Limb (tissue), 2 donors: ENCODE measurements around the gene PRRT1B.
A peak's percentile ranks its signal among the peaks of the same experiment; 100 is the strongest.

Experiments used
- DNase-seq, 2 donors: peaks; one replicate each; pipeline ENCODE4 v3.0.0-alpha.2; 2016; ENCODE audit errors: extremely low spot score in 2 of 2

Gene PRRT1B

GRCh38 chr9:131578731-131579504, 33.6 kb downstream of the PRRT1B start:
- DNase-seq, result peak in 1 of 2 donors; percentile 21

DNA sequence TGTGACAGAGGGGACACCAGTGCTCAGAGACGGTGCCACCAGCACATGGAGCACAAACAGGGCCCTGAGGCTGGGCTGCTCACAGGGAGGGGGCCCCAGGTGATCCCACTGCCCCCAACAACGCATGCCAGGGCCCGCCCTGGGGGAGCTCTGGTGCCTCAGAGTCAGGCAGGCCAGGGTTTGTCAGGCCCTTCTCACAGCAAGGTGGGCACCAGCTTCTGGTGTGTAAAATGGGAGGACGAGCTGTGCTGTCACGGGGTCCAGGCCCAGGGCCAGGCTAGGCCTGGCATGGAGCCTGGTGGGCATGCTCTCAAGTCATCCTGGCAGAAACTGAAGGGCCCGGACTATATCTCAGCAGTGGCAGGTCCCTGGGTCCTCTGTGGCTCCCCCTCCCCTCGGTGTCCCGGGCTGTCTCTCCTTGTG, 34.5 kb downstream of the PRRT1B start:
- DNase-seq, result peak in 1 of 2 donors; percentile 26

GRCh38 chr9:131580358-131580757, 35.0 kb downstream of the PRRT1B start:
- DNase-seq, result no peak

DNA sequence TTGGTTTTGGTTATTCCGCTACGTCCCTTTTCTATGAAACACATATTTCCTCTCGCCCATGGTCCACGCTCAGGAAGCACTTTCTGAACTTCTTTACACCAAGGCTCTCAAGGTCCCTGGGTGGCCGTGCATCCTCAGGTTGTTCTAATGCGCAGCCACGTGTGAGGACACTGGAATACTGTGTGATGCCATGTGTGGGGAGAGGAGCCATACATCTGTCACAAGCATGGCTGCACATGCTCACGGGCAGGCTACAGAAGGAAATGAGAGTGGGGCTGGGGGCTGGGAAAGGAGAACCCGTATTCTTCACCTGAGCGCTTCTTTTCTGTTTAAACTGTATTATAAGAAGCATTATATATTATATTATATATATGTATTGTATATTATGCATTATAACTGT, 36.7 kb downstream of the PRRT1B start:
- DNase-seq, result no peak

- peak in 1 of 2 donors; percentile 21 for DNase-seq
These were observed 37.4 kb downstream of the PRRT1B start for GRCh38 chr9:131582466-131583336.

DNA sequence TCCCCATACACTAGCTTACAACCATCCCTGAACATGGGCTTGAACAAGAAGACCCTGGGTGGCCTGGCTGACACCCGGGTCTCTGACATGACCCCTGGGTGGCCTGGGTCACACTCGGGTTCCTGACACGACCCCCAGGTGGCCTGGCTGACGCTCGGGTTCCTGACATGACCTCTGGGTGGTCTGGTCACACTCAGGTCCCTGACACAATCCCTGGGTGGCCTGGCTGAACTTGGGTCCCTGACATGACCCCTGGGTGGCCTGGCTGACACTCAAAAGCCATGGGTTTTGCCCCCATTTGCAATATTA, 38.0 kb downstream of the PRRT1B start:
- DNase-seq, result peak in 1 of 2 donors; percentile 14

DNA sequence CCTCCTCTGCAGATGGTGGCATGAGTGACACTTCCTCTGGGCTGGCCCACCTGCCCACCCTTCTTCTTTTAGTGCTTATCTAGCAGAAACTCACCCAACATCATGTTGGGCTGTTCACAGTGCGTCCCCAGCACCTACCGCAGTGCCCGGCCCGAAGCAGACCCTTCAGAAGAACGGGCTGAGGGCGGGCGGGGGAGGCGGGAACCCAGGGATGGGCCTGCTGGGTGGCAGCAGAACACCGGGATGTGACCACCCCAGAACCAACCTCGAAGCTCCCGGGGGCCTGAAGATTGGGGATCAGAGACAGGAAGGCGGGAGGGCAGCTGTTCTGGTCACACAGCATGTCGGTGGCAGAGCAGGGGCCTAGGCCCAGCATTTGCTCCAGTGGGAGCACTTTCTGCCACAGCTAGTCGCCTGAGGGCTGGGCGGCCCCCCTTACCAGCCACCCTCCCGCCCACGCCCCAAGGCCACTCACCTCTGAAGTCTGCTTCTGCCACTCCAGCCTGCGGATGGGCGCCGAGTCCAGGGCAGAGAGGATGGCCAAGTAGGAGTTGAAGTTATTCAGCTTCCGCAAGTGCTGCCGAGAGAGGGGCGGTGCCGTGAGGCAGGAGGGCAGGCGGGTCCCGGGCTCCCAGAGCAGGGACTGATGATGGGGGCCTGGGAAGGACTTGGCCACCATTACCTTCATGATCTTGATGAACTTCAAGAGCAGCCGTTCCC, 38.7 kb downstream of the PRRT1B start:
- peak in 1 of 2 donors; percentile 19 for DNase-seq

DNA sequence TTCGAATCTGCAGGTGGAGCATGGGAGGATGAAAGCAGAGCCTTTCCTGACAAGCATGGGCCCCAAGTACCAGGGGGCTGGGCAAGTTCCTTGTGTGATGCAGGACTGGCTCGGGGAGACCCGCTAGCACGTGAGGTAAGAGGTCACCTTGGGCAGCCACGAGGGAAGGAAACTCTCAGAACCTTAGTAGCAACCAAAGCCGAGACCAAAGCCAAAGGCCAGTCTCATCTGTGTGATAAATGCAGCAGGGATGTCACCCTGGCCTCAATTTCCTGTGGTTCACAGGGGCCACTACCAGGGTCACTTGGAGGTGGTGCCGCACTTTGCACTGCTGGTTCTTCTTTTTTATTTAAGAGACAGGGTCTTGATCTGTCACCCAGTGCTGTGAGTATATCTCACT, 39.5 kb downstream of the PRRT1B start:
- no peak for DNase-seq

DNA sequence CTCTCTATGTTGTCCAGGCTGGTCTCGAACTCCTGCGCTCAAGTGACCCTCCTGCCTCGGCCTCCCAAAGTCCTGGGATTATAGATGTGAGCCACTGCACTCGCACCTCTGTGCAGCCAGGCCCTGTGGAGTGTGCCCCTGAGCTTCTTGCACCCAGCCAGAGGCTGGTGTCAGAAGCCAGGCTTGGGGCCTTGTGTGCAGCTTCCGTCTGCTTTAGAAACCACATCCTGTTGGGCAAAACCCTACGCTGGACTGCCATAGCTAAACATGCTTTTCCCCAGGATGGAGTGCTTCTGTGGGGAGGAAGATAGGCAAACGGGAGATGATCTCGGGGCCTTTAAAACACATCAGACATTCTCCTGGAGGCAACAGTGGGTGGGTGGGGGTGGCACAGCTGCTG, 40.1 kb downstream of the PRRT1B start:
- peak in 1 of 2 donors; percentile 17 for DNase-seq

DNA sequence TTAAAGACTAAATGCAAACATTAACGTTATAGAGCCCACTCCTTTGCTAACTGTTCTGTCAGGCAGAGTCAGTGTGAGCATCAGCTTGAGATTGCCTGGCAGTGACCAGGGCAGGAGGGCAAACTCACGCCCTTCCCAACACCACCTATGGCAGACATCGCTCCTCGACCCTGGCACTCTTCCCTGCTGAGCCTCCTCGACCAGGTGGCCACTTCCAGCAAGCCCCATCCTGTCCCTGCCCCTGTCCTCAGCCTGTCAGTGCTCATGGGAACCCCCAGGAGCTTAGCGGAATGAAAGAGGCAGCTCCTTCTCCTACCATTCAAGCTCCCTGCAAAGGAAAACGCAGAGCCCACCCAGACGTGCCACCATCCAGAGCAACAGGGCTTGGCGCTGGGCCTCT, 42.0 kb downstream of the PRRT1B start:
- no peak for DNase-seq

- no peak for DNase-seq
These were observed 42.6 kb downstream of the PRRT1B start for GRCh38 chr9:131587906-131588305.

DNA sequence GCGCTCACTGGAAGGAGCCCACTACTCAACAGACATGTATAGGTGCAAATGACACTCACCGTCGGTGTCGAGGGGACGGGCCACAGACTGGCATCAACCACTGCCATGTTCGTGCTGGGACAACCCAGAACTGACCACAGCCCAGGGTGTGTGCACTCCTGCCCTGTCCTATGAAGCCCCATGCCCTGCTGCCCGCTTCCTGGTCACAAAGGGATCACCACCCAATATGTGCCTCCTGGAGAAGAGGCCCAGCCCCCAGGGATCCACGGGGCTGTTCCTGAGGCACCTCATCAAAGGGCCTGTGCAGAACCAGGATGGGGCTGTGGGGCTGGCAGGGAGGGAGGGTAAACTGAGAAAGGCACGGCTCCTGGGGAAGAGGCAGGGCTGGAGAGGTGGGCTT, 43.1 kb downstream of the PRRT1B start:
- no peak for DNase-seq

- no peak for DNase-seq
These were observed 43.9 kb downstream of the PRRT1B start for GRCh38 chr9:131589124-131589711.

DNA sequence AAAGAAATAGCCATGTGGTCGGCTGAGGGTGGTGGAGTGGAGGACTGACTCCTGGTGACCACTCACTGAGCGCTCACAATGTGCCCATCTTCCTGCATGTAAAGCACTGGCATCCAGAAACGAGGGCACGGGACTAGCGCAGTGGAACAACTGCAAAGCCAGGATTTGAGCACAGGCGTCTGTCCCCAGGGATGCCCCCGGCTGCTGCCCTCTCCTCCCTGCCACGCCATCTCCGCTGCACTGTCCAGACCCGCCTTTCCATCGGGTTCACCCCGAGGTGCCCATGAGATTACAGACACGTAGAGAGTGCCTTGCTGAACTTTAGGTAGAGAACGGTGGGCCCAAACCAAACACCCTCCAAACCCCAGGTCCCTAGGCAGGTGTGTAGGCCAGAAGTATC, 44.7 kb downstream of the PRRT1B start:
- no peak for DNase-seq

DNA sequence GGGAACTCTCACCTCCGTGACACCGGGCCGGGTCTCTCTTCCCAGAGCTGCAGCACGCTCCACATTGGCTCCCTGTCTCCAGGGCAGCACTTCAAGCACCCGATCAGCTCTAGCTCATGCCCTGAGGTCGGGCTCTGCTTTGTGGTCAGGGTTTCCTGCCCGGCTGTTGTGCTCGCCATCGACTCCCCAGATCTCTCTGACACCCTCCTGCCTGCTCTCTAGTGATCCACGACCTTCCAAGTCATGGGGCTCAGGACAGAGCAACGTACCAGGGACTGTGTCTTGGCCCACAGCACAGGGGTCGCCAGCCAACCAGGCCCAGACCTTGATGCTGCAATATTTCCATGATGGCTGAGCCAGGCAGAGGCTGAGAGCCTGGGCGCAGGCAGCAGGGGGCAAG, 45.1 kb downstream of the PRRT1B start:
- DNase-seq, result no peak

- peak; percentile 58 to 79 for DNase-seq
These were observed 45.9 kb downstream of the PRRT1B start for GRCh38 chr9:131590907-131591844.

GRCh38 chr9:131591845-131592208, 46.5 kb downstream of the PRRT1B start:
- no peak for DNase-seq

DNA sequence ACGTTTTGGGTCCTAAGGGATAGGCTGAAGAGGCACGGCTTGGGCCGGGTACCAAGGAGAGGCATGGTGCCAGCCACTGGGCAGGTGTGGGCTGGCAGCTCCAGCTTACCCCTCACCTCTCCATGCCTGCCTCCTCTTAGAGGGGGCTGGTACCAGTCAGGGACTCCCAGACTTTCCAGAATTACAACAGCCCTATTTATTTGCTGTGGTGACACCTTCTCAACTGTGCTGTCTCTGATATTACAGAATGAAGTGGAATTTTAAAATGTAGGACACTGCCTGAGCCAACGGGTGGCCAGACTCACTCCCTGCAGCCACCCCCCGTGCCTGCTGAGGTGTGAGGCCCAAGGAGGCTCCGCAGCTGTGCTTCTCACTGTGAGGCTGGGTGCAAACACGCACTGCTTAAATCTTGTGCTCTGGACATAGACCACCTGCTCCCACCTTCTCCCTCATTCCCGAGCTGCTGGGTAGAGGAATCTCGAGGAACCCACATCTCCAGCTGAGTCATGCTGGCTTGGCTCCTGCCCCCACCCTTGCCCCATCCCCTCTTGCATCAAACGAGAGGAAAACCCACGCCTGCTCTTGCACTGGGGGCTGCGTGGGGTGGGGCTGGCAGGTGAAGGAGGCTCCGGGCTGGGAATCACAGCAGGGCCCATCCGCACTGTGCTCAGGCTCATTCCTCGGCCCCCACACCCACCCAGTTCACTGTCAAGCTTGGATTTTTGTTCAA, 47.9 kb downstream of the PRRT1B start:
- no peak for DNase-seq

DNA sequence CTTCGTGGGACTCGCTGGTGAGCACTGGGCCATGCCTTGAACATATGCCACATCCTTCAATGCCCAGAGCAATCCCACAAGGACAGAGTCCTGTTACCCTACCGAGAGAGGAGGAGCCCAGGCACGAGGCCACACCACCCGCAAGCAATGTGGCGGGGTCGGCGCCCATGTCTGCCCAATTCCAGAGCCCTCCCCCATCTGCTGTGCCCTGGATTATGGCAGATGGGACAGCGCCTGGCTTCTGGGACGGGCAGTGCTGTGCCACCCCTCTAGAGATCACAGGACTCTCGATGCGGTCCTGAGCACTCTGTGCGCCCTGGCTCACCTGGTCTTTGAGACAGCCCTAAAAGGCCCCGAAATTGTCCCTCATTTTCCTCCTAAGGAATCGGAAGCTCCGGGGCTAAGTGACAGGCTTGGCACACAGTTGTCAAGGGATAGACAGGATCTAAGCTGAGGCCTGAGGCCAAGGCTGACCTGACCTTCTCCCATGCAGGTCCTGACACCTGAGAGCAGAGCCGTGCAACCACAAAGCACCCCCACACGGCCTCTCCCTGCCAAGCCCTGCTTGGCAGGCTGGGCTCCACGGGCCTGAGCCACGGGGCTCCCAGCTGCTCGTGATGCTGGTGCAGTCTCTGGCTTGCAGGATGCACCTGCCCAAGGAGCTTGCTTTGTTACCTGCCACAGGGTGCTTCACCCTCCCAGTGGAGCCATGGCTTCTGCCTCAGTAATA, 48.8 kb downstream of the PRRT1B start:
- DNase-seq, result no peak
